Measurements from ENCODE around the gene FNIP2.

DNA sequence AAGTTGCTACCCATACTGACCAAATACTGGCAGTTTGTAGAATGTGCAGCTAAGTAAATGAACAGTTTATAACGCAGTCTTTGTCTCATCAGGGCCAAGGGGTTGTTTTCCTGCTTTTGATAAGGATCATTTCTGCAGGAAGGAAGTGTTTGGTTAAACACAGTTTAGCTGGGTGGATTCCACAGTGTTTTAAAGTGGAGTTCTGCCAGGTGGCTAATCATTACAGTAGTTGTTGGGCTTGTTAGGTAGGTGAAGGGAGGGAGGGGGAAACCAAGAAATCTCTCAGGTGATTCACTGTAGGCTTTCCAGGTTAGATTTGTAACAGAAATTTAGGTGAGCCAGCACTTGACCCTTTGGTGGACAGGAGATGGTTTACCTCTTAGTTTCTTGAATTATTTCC lies 58.1 kb downstream of the FNIP2 start:
- TF ChIP-seq, protein P1, sequence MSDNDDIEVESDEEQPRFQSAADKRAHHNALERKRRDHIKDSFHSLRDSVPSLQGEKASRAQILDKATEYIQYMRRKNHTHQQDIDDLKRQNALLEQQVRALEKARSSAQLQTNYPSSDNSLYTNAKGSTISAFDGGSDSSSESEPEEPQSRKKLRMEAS (IDR thresholded peaks at IDR 0.05) = no peak
- TF ChIP-seq, protein P2, sequence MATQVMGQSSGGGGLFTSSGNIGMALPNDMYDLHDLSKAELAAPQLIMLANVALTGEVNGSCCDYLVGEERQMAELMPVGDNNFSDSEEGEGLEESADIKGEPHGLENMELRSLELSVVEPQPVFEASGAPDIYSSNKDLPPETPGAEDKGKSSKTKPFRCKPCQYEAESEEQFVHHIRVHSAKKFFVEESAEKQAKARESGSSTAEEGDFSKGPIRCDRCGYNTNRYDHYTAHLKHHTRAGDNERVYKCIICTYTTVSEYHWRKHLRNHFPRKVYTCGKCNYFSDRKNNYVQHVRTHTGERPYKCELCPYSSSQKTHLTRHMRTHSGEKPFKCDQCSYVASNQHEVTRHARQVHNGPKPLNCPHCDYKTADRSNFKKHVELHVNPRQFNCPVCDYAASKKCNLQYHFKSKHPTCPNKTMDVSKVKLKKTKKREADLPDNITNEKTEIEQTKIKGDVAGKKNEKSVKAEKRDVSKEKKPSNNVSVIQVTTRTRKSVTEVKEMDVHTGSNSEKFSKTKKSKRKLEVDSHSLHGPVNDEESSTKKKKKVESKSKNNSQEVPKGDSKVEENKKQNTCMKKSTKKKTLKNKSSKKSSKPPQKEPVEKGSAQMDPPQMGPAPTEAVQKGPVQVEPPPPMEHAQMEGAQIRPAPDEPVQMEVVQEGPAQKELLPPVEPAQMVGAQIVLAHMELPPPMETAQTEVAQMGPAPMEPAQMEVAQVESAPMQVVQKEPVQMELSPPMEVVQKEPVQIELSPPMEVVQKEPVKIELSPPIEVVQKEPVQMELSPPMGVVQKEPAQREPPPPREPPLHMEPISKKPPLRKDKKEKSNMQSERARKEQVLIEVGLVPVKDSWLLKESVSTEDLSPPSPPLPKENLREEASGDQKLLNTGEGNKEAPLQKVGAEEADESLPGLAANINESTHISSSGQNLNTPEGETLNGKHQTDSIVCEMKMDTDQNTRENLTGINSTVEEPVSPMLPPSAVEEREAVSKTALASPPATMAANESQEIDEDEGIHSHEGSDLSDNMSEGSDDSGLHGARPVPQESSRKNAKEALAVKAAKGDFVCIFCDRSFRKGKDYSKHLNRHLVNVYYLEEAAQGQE (IDR thresholded peaks at IDR 0.05; ENCODE audit: low read depth) = no peak
- TF ChIP-seq, protein P3, sequence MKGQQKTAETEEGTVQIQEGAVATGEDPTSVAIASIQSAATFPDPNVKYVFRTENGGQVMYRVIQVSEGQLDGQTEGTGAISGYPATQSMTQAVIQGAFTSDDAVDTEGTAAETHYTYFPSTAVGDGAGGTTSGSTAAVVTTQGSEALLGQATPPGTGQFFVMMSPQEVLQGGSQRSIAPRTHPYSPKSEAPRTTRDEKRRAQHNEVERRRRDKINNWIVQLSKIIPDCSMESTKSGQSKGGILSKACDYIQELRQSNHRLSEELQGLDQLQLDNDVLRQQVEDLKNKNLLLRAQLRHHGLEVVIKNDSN (IDR thresholded peaks at IDR 0.05) = no peak
- TF ChIP-seq RAD21 (IDR thresholded peaks at IDR 0.05; ENCODE audit: low read depth) (no peak), TEAD4 (IDR thresholded peaks at IDR 0.05) (no peak), EP300 (IDR thresholded peaks at IDR 0.05; ENCODE audit: borderline replicate concordance) (no peak), YY1 (IDR thresholded peaks at IDR 0.05; ENCODE audit: low read depth) (no peak), CREB1 (IDR thresholded peaks at IDR 0.05; ENCODE audit: low read depth) (no peak), TAF1 (IDR thresholded peaks at IDR 0.05; ENCODE audit: low read depth) (no peak)
